Transverse colon (tissue), 4 donors: Measurements from ENCODE around the gene STAT3. TPM values are rescaled to one million over a fixed set of nuclear protein-coding genes. Genes with fewer than 3 reads are reported as not detected.
"Not testable (repeated sequence)": the region's sequence is repeated elsewhere in the genome, so short reads cannot be mapped to it uniquely, and the experiment has no call there.

Source experiments
- DNase-seq: peaks from one replicate; pipeline ENCODE4 v3.0.0-alpha.2; 2019
- H3K27ac ChIP-seq, 4 donors: fragments of 200-600 bp; sonication (generic); 2 replicates each; pipeline ENCODE4 v1.5.1; 2016 to 2018; ENCODE audit warnings: inconsistent platforms in 4 of 4
- H3K27me3 ChIP-seq: fragments of 200-600 bp; sonication (generic); 2 replicates; pipeline ENCODE4 v1.5.1; 2017; ENCODE audit warnings: inconsistent platforms
- H3K36me3 ChIP-seq, 4 donors: fragments of 200-600 bp; sonication (generic); 2 replicates each; pipeline ENCODE4 v1.5.1; 2017 to 2019; ENCODE audit warnings: inconsistent platforms in 4 of 4
- H3K4me1 ChIP-seq, 4 donors: fragments of 200-600 bp; sonication (generic); 2 replicates each; pipeline ENCODE4 v1.5.1; 2017 to 2020; ENCODE audit warnings: inconsistent platforms in 4 of 4
- H3K4me3 ChIP-seq, 4 donors: fragments of 200-600 bp; sonication (generic); 1 replicate in 1 of 4; 2 replicates in 3 of 4; pipeline versions ENCODE4 v1.5.1 to v1.6.1; 2017 to 2019; ENCODE audit warnings: inconsistent platforms in 4 of 4
- H3K9me3 ChIP-seq, 2 donors: fragments of 200-600 bp; sonication (generic); 2 replicates each; pipeline ENCODE4 v1.5.1; 2017 to 2019; ENCODE audit warnings: inconsistent platforms in 2 of 2
- EP300 ChIP-seq: sonication (generic); formaldehyde crosslinking; IDR thresholded peaks from one replicate; pipeline ENCODE4 v1.6.1; 2017; ENCODE audit warnings: antibody characterized with exemption, low read depth
- POLR2A ChIP-seq: fragments of 450-650 bp; IDR thresholded peaks from one replicate; pipeline ENCODE4 v1.6.1; 2016; ENCODE audit warnings: antibody characterized with exemption, mild to moderate bottlenecking, moderate library complexity
- POLR2AphosphoS5 ChIP-seq, 3 donors: sonication (generic); formaldehyde crosslinking; IDR thresholded peaks; one replicate each; pipeline ENCODE4 v1.6.1; 2016; ENCODE audit warnings: antibody characterized with exemption in 3 of 3
- WGBS, 2 donors: methylation state at CpG; one replicate each; pipeline ENCODE4 v1.1.5; 2018; ENCODE audit warnings: low coverage in 1 of 2; 5-methylcytosine and 5-hydroxymethylcytosine counted together
- in situ Hi-C, 4 donors: fragments of 200-750 bp; cut with MboI; loops; one replicate each; pipeline versions ENCODE4 v1.15.0 to v1.15.1; 2017; ENCODE audit warnings: low sequenced_read_pairs in 3 of 4, low pct_ligation_motif_present in 1 of 4, low pct_unique_long_range_greater_than_20kb in 1 of 4
- intact Hi-C: fragments of 100-400 bp; cut with DNase I; formaldehyde crosslinking; loops from one replicate; pipeline ENCODE4 v1.15.1; 2023; ENCODE audit warnings: low total_unique reads
- total RNA-seq, 4 donors: library from RNA; depleted of rRNA; stranded (reverse); fragments of >200 nt; gene quantifications; one replicate each; pipeline ENCODE4 v1.1.0, GENCODE V29; 2016
- TF ChIP-seq, protein P1 (sequence below), 5 experiments: fragments of 200-600 bp in 3 of 5; fragments of 450-650 bp in 2 of 5; sonication (generic) in 3 of 5; IDR thresholded peaks; 1 replicate in 2 of 5; 2 replicates in 3 of 5; pipeline ENCODE4 v1.5.1; 2016 to 2017; ENCODE audit warnings: antibody characterized with exemption in 5 of 5, inconsistent platforms in 3 of 5, mild to moderate bottlenecking in 2 of 5, moderate library complexity in 1 of 5

The STAT3 gene
- total RNA-seq, 4 donors from 2014 or later = 110 to 156 (median 130) TPM

DNA sequence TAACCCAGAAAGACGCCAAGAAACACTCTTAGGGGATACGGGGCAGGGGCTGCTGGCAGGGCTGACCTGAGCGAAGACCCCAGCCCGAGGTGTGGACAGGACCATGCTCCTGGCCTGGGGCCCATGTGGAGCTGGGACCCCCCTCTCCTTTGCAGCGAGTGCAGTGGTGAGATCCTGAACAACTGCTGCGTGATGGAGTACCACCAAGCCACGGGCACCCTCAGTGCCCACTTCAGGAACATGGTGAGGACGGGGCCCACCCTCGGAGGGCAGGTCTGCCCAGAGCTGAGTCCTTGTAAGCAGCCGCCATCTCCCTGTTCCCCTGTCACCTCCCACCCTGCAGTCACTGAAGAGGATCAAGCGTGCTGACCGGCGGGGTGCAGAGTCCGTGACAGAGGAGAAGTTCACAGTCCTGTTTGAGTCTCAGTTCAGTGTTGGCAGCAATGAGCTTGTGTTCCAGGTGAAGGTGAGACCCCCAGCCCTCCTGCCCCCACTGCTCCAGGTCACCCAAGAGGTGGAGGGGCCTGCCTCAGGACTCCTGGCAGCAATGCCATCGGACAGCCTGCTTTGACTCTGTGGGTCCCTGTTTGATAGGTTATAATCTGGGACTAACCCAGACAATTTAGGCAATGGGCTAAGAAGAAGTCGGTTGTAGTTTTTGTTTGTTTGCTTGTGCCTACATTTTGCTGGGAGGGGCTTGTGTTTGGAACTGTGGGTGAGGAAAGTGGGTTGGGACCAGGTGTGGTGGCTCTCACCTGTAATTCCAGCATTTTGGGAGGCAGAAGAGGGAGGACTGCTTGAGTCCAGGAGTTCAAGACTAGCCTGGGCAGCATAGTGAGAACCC, 83.8 kb downstream of the STAT3 start:
- no peaks in the 10 kb centered on the region for H3K27me3 ChIP-seq
- 97% methylated on average over 16 of the region's 16 CpGs; no CpG with 5 or more reads in 1 of the 2 donors for WGBS, 2 donors
- no peak overlapping the region for H3K4me3 ChIP-seq
- in situ Hi-C loops (loop anchor here in 1 of 4 donors (25.0 kb wide), 1 partner anchor 208 kb away; no protein-coding TSS in a partner anchor), intact Hi-C loops (no loop called here)
- H3K27ac ChIP-seq = no peak overlapping the region
- no peak for DNase-seq
- no peaks in the 10 kb centered on the region for H3K4me1 ChIP-seq
- peaks cover 0 to 27% (median 12%) of the 10 kb centered on the region in 4 donors for H3K36me3 ChIP-seq
- no peaks in the 10 kb centered on the region for H3K9me3 ChIP-seq
- no peak for TF ChIP-seq POLR2A

DNA sequence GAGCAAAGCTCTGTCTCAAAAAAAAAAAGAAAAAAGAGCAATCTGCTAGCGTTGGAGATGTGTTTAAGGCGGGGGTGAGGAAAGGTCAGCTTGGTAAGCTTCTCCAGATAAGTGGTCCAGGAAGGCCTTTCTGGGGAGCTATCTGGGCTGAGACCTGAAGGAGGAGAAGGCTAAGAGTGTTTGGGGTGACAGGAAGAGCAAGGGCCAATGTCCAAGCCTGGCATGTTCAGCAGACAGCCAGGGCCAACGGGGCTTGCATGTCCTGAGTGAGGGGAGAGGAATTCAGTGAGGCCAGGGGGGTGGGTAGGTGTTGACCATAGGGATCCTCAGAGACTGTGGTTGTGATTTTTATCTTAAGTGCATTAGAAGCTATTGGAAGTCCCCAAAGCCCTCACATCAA, 84.5 kb downstream of the STAT3 start:
- no peaks in the 10 kb centered on the region for H3K27me3 ChIP-seq
- no peak overlapping the region for H3K27ac ChIP-seq
- no peak overlapping the region for H3K4me3 ChIP-seq
- peaks cover 0 to 27% (median 13%) of the 10 kb centered on the region in 4 donors for H3K36me3 ChIP-seq
- no peak for DNase-seq
- intact Hi-C loops = no loop called here
- no peaks in the 10 kb centered on the region for H3K9me3 ChIP-seq
- TF ChIP-seq POLR2A (no peak), POLR2AphosphoS5 (IDR thresholded peaks at IDR 0.05) (no peak), EP300 (no peak)
- TF ChIP-seq, protein P1, sequence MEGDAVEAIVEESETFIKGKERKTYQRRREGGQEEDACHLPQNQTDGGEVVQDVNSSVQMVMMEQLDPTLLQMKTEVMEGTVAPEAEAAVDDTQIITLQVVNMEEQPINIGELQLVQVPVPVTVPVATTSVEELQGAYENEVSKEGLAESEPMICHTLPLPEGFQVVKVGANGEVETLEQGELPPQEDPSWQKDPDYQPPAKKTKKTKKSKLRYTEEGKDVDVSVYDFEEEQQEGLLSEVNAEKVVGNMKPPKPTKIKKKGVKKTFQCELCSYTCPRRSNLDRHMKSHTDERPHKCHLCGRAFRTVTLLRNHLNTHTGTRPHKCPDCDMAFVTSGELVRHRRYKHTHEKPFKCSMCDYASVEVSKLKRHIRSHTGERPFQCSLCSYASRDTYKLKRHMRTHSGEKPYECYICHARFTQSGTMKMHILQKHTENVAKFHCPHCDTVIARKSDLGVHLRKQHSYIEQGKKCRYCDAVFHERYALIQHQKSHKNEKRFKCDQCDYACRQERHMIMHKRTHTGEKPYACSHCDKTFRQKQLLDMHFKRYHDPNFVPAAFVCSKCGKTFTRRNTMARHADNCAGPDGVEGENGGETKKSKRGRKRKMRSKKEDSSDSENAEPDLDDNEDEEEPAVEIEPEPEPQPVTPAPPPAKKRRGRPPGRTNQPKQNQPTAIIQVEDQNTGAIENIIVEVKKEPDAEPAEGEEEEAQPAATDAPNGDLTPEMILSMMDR (IDR thresholded peaks at IDR 0.05) = no peak
- 83% methylated on average over 3 of the region's 3 CpGs; no CpG with 5 or more reads in 1 of the 2 donors for WGBS, 2 donors
- no peaks in the 10 kb centered on the region for H3K4me1 ChIP-seq
- in situ Hi-C loops = loop anchor here in 1 of 4 donors (25.0 kb wide), 1 partner anchor 209 kb away; no protein-coding TSS in a partner anchor

DNA sequence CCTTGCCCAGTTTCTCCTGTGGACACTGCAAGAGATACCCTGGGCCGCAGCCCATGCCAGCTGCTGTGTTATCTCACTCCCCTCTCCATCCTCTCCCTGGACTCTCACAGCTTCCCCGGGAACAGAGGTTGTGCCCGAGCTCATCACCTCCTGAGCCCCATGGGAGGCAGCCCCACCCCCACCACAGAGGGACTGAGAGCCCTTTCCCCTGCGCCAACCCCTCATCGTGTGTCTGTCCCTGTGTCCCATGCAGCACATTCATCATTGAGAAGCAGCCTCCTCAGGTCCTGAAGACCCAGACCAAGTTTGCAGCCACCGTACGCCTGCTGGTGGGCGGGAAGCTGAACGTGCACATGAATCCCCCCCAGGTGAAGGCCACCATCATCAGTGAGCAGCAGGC, 87.2 kb downstream of the STAT3 start:
- WGBS, 2 donors = 89 to 100% methylated on average over 2 to 9 of the region's 9 CpGs
- DNase-seq = no peak
- Histone ChIP-seq H3K9me3 (no peaks in the 10 kb centered on the region), H3K27ac (no peak overlapping the region), H3K36me3 (peaks cover 0 to 28% (median 13%) of the 10 kb centered on the region in 4 donors), H3K4me1 (no peaks in the 10 kb centered on the region), H3K4me3 (no peak overlapping the region), H3K27me3 (no peaks in the 10 kb centered on the region)
- in situ Hi-C loops = loop anchor here in 1 of 4 donors (25.0 kb wide), 1 partner anchor 211 kb away; no protein-coding TSS in a partner anchor
- TF ChIP-seq POLR2AphosphoS5 (IDR thresholded peaks at IDR 0.05) (no peak), EP300 (no peak), POLR2A (no peak)
- TF ChIP-seq, protein P1 (IDR thresholded peaks at IDR 0.05) = no peak
- intact Hi-C loops = no loop called here

DNA sequence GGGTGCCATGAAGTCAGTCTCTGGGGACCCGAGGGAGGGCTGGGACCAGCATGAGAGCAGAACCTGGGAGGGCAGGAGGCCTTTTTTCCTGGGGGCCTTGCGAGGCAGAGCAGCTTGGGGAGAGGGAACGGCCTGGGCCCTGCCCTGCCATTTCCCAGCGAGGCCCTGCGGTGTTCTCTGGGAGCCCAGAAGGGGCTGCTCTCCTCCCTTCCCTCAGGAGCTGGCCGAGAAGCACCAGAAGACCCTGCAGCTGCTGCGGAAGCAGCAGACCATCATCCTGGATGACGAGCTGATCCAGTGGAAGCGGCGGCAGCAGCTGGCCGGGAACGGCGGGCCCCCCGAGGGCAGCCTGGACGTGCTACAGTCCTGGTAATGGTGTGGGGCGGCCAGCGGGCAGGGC, 88.3 kb downstream of the STAT3 start:
- H3K36me3 ChIP-seq = peaks cover 0 to 39% (median 16%) of the 10 kb centered on the region in 4 donors
- H3K4me1 ChIP-seq, intact Hi-C loops, H3K4me3 ChIP-seq, H3K27ac ChIP-seq, DNase-seq, H3K9me3 ChIP-seq, H3K27me3 ChIP-seq: not testable (repeated sequence)
- in situ Hi-C loops = loop anchor here in 1 of 4 donors (25.0 kb wide), 1 partner anchor 212 kb away; no protein-coding TSS in a partner anchor
- no CpG with 5 or more reads among the region's 17 CpGs for WGBS, 2 donors

DNA sequence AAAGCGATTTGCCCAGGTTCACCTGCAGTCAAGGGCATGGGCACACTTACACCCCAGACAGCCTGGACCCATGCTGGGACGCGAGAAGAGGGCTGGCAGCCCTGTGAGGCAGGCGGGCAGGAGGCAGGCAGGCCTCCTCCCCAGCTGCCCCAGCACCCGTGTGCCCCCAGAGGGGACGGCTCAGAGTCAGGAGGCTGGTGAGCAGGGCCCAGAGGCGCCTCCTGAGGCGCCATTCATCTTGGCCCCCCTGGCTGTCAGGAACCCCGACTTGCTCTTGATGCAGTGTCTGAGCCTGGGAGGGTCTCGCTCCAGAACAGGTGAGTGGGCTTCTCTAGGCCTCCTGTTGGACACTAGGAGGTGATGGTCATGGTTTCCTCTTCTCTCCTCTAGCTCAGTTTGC, 88.9 kb downstream of the STAT3 start:
- 95% methylated on average over 10 of the region's 10 CpGs; no CpG with 5 or more reads in 1 of the 2 donors for WGBS, 2 donors
- H3K36me3 ChIP-seq = peaks cover 0 to 42% (median 14%) of the 10 kb centered on the region in 4 donors
- intact Hi-C loops, H3K4me1 ChIP-seq, DNase-seq, H3K27ac ChIP-seq, H3K27me3 ChIP-seq, H3K4me3 ChIP-seq, H3K9me3 ChIP-seq, in situ Hi-C loops: not testable (repeated sequence)

DNA sequence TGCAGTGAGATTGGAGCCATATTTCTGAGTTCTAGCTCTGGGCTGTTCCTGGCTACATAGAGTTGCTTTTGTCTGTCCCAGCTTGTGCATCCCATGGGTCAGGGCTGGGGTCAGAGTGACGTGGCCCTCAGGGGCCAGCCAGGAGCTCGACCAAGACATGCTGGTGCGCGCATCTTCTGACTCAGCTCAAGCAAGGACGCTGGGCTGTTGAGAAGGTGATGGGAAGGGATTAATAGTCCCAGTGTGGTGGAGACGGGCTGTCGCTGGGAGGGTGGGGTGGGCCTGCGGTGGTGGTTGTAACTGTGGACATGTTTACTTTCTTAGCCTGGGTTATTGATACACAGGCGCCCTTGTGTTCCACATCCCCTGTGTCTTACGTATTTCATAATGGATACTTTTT, 90.5 kb downstream of the STAT3 start:
- H3K27me3 ChIP-seq, intact Hi-C loops, in situ Hi-C loops, H3K4me1 ChIP-seq, DNase-seq, H3K9me3 ChIP-seq, H3K4me3 ChIP-seq, H3K27ac ChIP-seq: not testable (repeated sequence)
- 86 to 89% methylated on average over 5 of the region's 10 CpGs for WGBS, 2 donors
- H3K36me3 ChIP-seq = peaks cover 0 to 30% (median 12%) of the 10 kb centered on the region in 4 donors
